Stromal cell of bone marrow (primary cell): ENCODE measurements around the gene OR11L1.

Experiments
- DNase-seq: peaks from one replicate; pipeline ENCODE4 v3.0.0-alpha.2; 2012; ENCODE audit warnings: low read depth

The OR11L1 gene

DNA sequence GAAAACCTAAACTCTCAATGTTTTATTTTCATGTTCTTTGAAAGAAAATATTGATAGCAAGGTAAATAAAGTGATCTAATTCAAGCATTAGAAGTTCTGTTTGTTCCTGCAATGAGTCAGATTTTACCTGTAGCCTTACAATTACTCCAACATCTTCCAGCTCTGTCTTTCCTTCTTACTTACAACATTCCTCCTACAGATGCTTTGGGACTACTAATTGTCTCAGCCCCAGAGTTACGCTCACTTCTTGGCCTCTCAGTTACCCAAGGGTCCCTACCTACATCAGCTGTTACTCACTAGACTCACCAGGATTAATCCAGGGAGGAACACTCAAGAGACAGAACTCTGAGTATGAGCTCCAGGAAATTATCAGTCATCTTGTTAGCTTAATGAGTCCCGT is 44.2 kb downstream of the OR11L1 start:
- DNase-seq = no peak
